Heart left ventricle (tissue), 16 donors: ENCODE measurements around the gene CDKN1C. TPM values are rescaled to one million over a fixed set of nuclear protein-coding genes. Genes with fewer than 3 reads are reported as not detected.
A peak's percentile ranks its signal among the peaks of the same experiment; 100 is the strongest.

Experiments
- ATAC-seq, 4 donors: fragments of 200-7000 bp; cut with Tn5 transposase; one replicate each; pipeline ENCODE4 v1.9.1; 2020 to 2022; ENCODE audit warnings: moderate library complexity in 4 of 4, mild to moderate bottlenecking in 3 of 4, moderate number of reproducible peaks in 1 of 4
- DNase-seq, 5 donors: peaks; one replicate each; pipeline ENCODE4 v3.0.0-alpha.2; 2020
- H3K27ac ChIP-seq, 12 donors: fragments of 200-600 bp; sonication (generic) in 4 of 12; one replicate each; pipeline versions ENCODE4 v1.5.0 to v1.8.0; 2016 to 2022; ENCODE audit warnings: mild to moderate bottlenecking in 2 of 12
- H3K27me3 ChIP-seq, 9 donors: fragments of 200-600 bp; sonication (generic) in 2 of 9; one replicate each; pipeline versions ENCODE4 v1.5.1 to v1.8.0; 2016 to 2022; ENCODE audit warnings: mild to moderate bottlenecking in 3 of 9
- H3K36me3 ChIP-seq, 9 donors: fragments of 200-600 bp; sonication (generic) in 2 of 9; one replicate each; pipeline versions ENCODE4 v1.5.0 to v1.8.0; 2018 to 2022; ENCODE audit warnings: mild to moderate bottlenecking in 2 of 9
- H3K4me1 ChIP-seq, 12 donors: fragments of 200-600 bp; sonication (generic) in 4 of 12; one replicate each; pipeline versions ENCODE4 v1.5.0 to v1.8.0; 2016 to 2022; ENCODE audit warnings: mild to moderate bottlenecking in 3 of 12
- H3K4me3 ChIP-seq, 12 donors: fragments of 200-600 bp; sonication (generic) in 4 of 12; one replicate each; pipeline versions ENCODE4 v1.5.0 to v1.8.0; 2017 to 2022; ENCODE audit warnings: mild to moderate bottlenecking in 9 of 12, moderate library complexity in 4 of 12
- H3K9me3 ChIP-seq, 12 donors: fragments of 200-600 bp; sonication (generic) in 4 of 12; one replicate each; pipeline versions ENCODE4 v1.5.0 to v1.8.0; 2016 to 2022; ENCODE audit warnings: mild to moderate bottlenecking in 1 of 12
- CTCF ChIP-seq, 12 donors: fragments of 200-600 bp; sonication (generic) in 4 of 12; IDR thresholded peaks; one replicate each; pipeline versions ENCODE4 v1.5.0 to v1.8.0; 2018 to 2022; ENCODE audit warnings: antibody characterized with exemption in 12 of 12, mild to moderate bottlenecking in 5 of 12
- POLR2A ChIP-seq, 2 donors: fragments of 450-650 bp; IDR thresholded peaks; one replicate each; pipeline ENCODE4 v1.6.1; 2017; ENCODE audit warnings: antibody characterized with exemption in 2 of 2, mild to moderate bottlenecking in 2 of 2, moderate library complexity in 2 of 2
- WGBS, 4 donors: extraction: QIAGEN DNeasy Blood & Tissue Kit in 2 of 4; methylation state at CpG; one replicate each; pipeline versions ENCODE4 v1.1.5 to v1.1.7; 2013 to 2018; 5-methylcytosine and 5-hydroxymethylcytosine counted together
- intact Hi-C, 10 donors: fragments of 100-400 bp; cut with DNase I; formaldehyde crosslinking; loops; one replicate each; pipeline versions ENCODE4 v1.11.1 to v1.14.2; 2022
- polyA plus RNA-seq, 2 donors: library from polyadenylated mRNA; stranded (reverse); fragments of 200-250 nt; gene quantifications; one replicate each; pipeline ENCODE4 v1.2.3, GENCODE V29; 2013
- total RNA-seq, 9 donors: library from RNA; depleted of rRNA in 2 of 9; stranded (reverse); fragments of >200 nt in 2 of 9; fragmentation: NEBNext Ultra II Directional in 3 of 9; extraction: Animal tissue kit (Norgen Biotek cat#: 25700) in 3 of 9; gene quantifications; one replicate each; pipeline versions ENCODE4 v1.1.0 to v1.2.4, GENCODE V29; 2016 to 2023
- donor health status: ischemic (EF 13 %, LVEDD 7.1; RV severe dilation, severe dysfunction).
- donor health status: healthy with polysubstance abuse.
- donor health status: DM: no; HTN: yes; CAD: no.
- donor health status: DM: no; HTN: no; CAD: no.
- donor health status: ischemic (EF 25% LVEDD 6.9; RV normal size, moderate dysfunction).
- donor health status: ischemic (EF 25% LVEDD 5.7; RV mildly dilated, moderate dysfunction).
- donor health status: healthy.
- donor health status: DM: yes; HTN: yes; CAD: no.
- donor health status: ischemic (EF 35%, LVEDD 5.7; RV mildly dilated, moderate dysfunction).
- donor health status: nonischemic (EF 11% LVEDD 7.7; RV severe dilation, severe dysfunction).
- donor health status: DM: yes; HTN: yes; CAD: no.
- donor health status: PGD.
- donor health status: ischemic (EF 29% LVEDD 5.4; RV normal size, mild dysfunction).
- donor health status: nonischemic (EF 23%, LVEDD 6.1; RV moderate dilation, normal function).

CDKN1C gene
- total and polyA plus RNA-seq, 11 donors: 18.8 to 42.5 (median 33.4) TPM

GRCh38 chr11:2886191-2886894, 768 bp upstream of the CDKN1C start:
- Histone ChIP-seq H3K4me3 (peak overlapping the region; percentile 14 to 90 (median 78)), H3K27ac (peak overlapping the region; percentile 16 to 90 (median 68)), H3K27me3 (peaks cover 0 to 16% (median 0%) of the 10 kb centered on the region in 9 donors), H3K4me1 (peaks cover 0 to 50% (median 27%) of the 10 kb centered on the region in 12 donors), H3K36me3 (peaks cover 0 to 4% (median 0%) of the 10 kb centered on the region in 9 donors), H3K9me3 (no peaks in the 10 kb centered on the region)
- peak in 3 of 4 donors; percentile 0 to 17 (median 16) for ATAC-seq
- DNase-seq: peak in 4 of 5 donors; percentile 48 to 71 (median 50)
- intact Hi-C loops: loop anchor here in 9 of 10 donors (5.0 to 10.0 kb wide), 10 partner anchors 54 to 574 kb away; partner anchors contain the start of genes KCNQ1OT1 (in 5 of the 9) and KCNQ1 (in 1 of the 9)
- WGBS, 4 donors: 14 to 27% (median 19%) methylated on average over 13 to 49 of the region's 49 CpGs
- peak in 8 of 12 donors; percentile 9 to 51 (median 31) for TF ChIP-seq CTCF (IDR thresholded peaks at IDR 0.05)
- TF ChIP-seq POLR2A (IDR thresholded peaks at IDR 0.05): no peak

- Histone ChIP-seq H3K9me3 (no peaks in the 10 kb centered on the region), H3K36me3 (peaks cover 0 to 4% (median 0%) of the 10 kb centered on the region in 9 donors), H3K4me1 (peaks cover 0 to 39% (median 23%) of the 10 kb centered on the region in 12 donors), H3K27ac (peak overlapping the region; percentile 71 to 94 (median 88)), H3K4me3 (peak overlapping the region; percentile 67 to 90 (median 85)), H3K27me3 (peaks cover 0 to 14% (median 0%) of the 10 kb centered on the region in 9 donors)
- peak; percentile 61 to 81 (median 70) for DNase-seq
- TF ChIP-seq CTCF (IDR thresholded peaks at IDR 0.05) (peak in 10 of 12 donors; percentile 9 to 56 (median 34)), POLR2A (IDR thresholded peaks at IDR 0.05) (no peak)
- ATAC-seq: peak in 2 of 4 donors; percentile 19 to 30
- intact Hi-C loops: loop anchor here in 9 of 10 donors (2.0 to 10.0 kb wide), 13 partner anchors 53 to 573 kb away; partner anchors contain the start of genes KCNQ1OT1 (in 6 of the 9) and KCNQ1 (in 1 of the 9)
- 1 to 2% (median 1%) methylated on average over 57 to 80 of the region's 80 CpGs for WGBS, 4 donors
These were observed 428 bp downstream of the CDKN1C start for GRCh38 chr11:2885017-2885677.

- Histone ChIP-seq H3K27ac (peak overlapping the region; percentile 66 to 94 (median 88)), H3K27me3 (peaks cover 0 to 14% (median 0%) of the 10 kb centered on the region in 9 donors), H3K9me3 (peaks cover 0 to 4% (median 0%) of the 10 kb centered on the region in 12 donors), H3K4me1 (peaks cover 0 to 39% (median 23%) of the 10 kb centered on the region in 12 donors), H3K36me3 (peaks cover 0 to 4% (median 0%) of the 10 kb centered on the region in 9 donors), H3K4me3 (peak overlapping the region; percentile 60 to 90 (median 83))
- TF ChIP-seq POLR2A (IDR thresholded peaks at IDR 0.05): peak in 1 of 2 donors; percentile 32
- no peak for TF ChIP-seq CTCF (IDR thresholded peaks at IDR 0.05)
- ATAC-seq: peak in 1 of 4 donors; percentile 11
- intact Hi-C loops: loop anchor here in 9 of 10 donors (1.0 to 10.0 kb wide), 11 partner anchors 47 to 199 kb away; partner anchors contain the start of gene KCNQ1OT1 (in 5 of the 9)
- DNase-seq: peak; percentile 48 to 79 (median 72)
- 0 to 3% (median 1%) methylated on average over 13 to 119 of the region's 119 CpGs for WGBS, 4 donors
These were observed 1.4 kb downstream of the CDKN1C start for GRCh38 chr11:2883979-2884815.
